Activated T-cell treated with anti-CD3 and anti-CD28 coated beads, Interleukin-2, amount 50 U/mL, for 24 hours (primary cell): ENCODE measurements around the gene MAP1A.
"Not testable (repeated sequence)": the region's sequence is repeated elsewhere in the genome, so short reads cannot be mapped to it uniquely, and the experiment has no call there.

Experiments used
- DNase-seq: peaks from one replicate; pipeline ENCODE4 v3.0.0-alpha.2; 2020
- H3K27ac Mint-ChIP-seq: 2 replicates; pipeline ENCODE4 v1.8.0; 2020; ENCODE audit warnings: mild to moderate bottlenecking, mixed read lengths
- H3K27me3 Mint-ChIP-seq: 2 replicates; pipeline ENCODE4 v1.8.0; 2020; ENCODE audit warnings: mixed read lengths
- H3K36me3 Mint-ChIP-seq: 2 replicates; pipeline ENCODE4 v1.8.0; 2020; ENCODE audit warnings: low read depth, mixed read lengths
- H3K4me1 Mint-ChIP-seq: 2 replicates; pipeline ENCODE4 v1.8.0; 2020; ENCODE audit warnings: low read depth, mixed read lengths
- H3K4me3 Mint-ChIP-seq: 2 replicates; pipeline ENCODE4 v1.8.0; 2020; ENCODE audit warnings: mild to moderate bottlenecking, moderate library complexity, mixed read lengths
- H3K9me3 Mint-ChIP-seq: 2 replicates; pipeline ENCODE4 v1.8.0; 2020; ENCODE audit warnings: mixed read lengths

Gene MAP1A

GRCh38 chr15:43531018-43531670 lies 13.7 kb downstream of the MAP1A start:
- H3K27ac Mint-ChIP-seq = no peak overlapping the region
- no peaks in the 10 kb centered on the region for H3K27me3 Mint-ChIP-seq
- DNase-seq = no peak
- peaks cover 22% of the 10 kb centered on the region for H3K36me3 Mint-ChIP-seq
- H3K9me3 Mint-ChIP-seq = no peaks in the 10 kb centered on the region
- H3K4me3 Mint-ChIP-seq = no peak overlapping the region
- no peaks in the 10 kb centered on the region for H3K4me1 Mint-ChIP-seq

- not testable (repeated sequence) for H3K4me3 Mint-ChIP-seq, H3K27ac Mint-ChIP-seq, H3K27me3 Mint-ChIP-seq, H3K9me3 Mint-ChIP-seq, DNase-seq, H3K4me1 Mint-ChIP-seq
- H3K36me3 Mint-ChIP-seq = peaks cover 22% of the 10 kb centered on the region
These were observed 15.4 kb downstream of the MAP1A start for GRCh38 chr15:43532826-43533225.

GRCh38 chr15:43534897-43535296 lies 17.5 kb downstream of the MAP1A start:
- H3K4me3 Mint-ChIP-seq = no peak overlapping the region
- no peaks in the 10 kb centered on the region for H3K4me1 Mint-ChIP-seq
- H3K36me3 Mint-ChIP-seq = peaks cover 28% of the 10 kb centered on the region
- no peak for DNase-seq
- no peaks in the 10 kb centered on the region for H3K9me3 Mint-ChIP-seq
- H3K27me3 Mint-ChIP-seq = no peaks in the 10 kb centered on the region
- H3K27ac Mint-ChIP-seq = no peak overlapping the region

GRCh38 chr15:43538091-43538490 lies 20.7 kb downstream of the MAP1A start:
- H3K4me3 Mint-ChIP-seq = no peak overlapping the region
- peaks cover 4% of the 10 kb centered on the region for H3K4me1 Mint-ChIP-seq
- no peaks in the 10 kb centered on the region for H3K9me3 Mint-ChIP-seq
- no peak overlapping the region for H3K27ac Mint-ChIP-seq
- H3K27me3 Mint-ChIP-seq = no peaks in the 10 kb centered on the region
- DNase-seq = no peak
- H3K36me3 Mint-ChIP-seq = peaks cover 28% of the 10 kb centered on the region

- Mint-ChIP-seq H3K4me3 (no peak overlapping the region), H3K36me3 (peaks cover 10% of the 10 kb centered on the region), H3K27ac (peak overlapping the region; percentile 5), H3K4me1 (peaks cover 4% of the 10 kb centered on the region), H3K9me3 (no peaks in the 10 kb centered on the region), H3K27me3 (no peaks in the 10 kb centered on the region)
- DNase-seq = no peak
These were observed 24.4 kb downstream of the MAP1A start for GRCh38 chr15:43541785-43542184.

GRCh38 chr15:43544266-43544665 lies 26.9 kb downstream of the MAP1A start:
- H3K9me3 Mint-ChIP-seq = no peaks in the 10 kb centered on the region
- H3K27me3 Mint-ChIP-seq = no peaks in the 10 kb centered on the region
- peaks cover 17% of the 10 kb centered on the region for H3K36me3 Mint-ChIP-seq
- no peak for DNase-seq
- H3K27ac Mint-ChIP-seq = no peak overlapping the region
- no peak overlapping the region for H3K4me3 Mint-ChIP-seq
- peaks cover 4% of the 10 kb centered on the region for H3K4me1 Mint-ChIP-seq

GRCh38 chr15:43545426-43545825 lies 28.0 kb downstream of the MAP1A start:
- H3K4me1 Mint-ChIP-seq = peaks cover 4% of the 10 kb centered on the region
- no peak overlapping the region for H3K4me3 Mint-ChIP-seq
- no peak for DNase-seq
- no peaks in the 10 kb centered on the region for H3K9me3 Mint-ChIP-seq
- H3K36me3 Mint-ChIP-seq = peaks cover 18% of the 10 kb centered on the region
- H3K27ac Mint-ChIP-seq = no peak overlapping the region
- H3K27me3 Mint-ChIP-seq = no peaks in the 10 kb centered on the region

GRCh38 chr15:43547539-43547938 lies 30.1 kb downstream of the MAP1A start:
- no peak for DNase-seq
- Mint-ChIP-seq H3K27ac (no peak overlapping the region), H3K4me1 (no peaks in the 10 kb centered on the region), H3K36me3 (peaks cover 28% of the 10 kb centered on the region), H3K9me3 (no peaks in the 10 kb centered on the region), H3K27me3 (no peaks in the 10 kb centered on the region), H3K4me3 (no peak overlapping the region)

- Mint-ChIP-seq H3K9me3 (no peaks in the 10 kb centered on the region), H3K4me1 (no peaks in the 10 kb centered on the region), H3K27me3 (no peaks in the 10 kb centered on the region), H3K27ac (no peak overlapping the region), H3K4me3 (no peak overlapping the region), H3K36me3 (peaks cover 39% of the 10 kb centered on the region)
- DNase-seq = no peak
These were observed 33.3 kb downstream of the MAP1A start for GRCh38 chr15:43550527-43551363.

- Mint-ChIP-seq H3K27me3 (no peaks in the 10 kb centered on the region), H3K4me1 (no peaks in the 10 kb centered on the region), H3K36me3 (peaks cover 42% of the 10 kb centered on the region), H3K4me3 (no peak overlapping the region), H3K27ac (no peak overlapping the region), H3K9me3 (no peaks in the 10 kb centered on the region)
- DNase-seq = no peak
These were observed 34.8 kb downstream of the MAP1A start for GRCh38 chr15:43552256-43552655.

- Mint-ChIP-seq H3K27ac (no peak overlapping the region), H3K36me3 (peaks cover 41% of the 10 kb centered on the region), H3K4me1 (no peaks in the 10 kb centered on the region), H3K4me3 (no peak overlapping the region), H3K27me3 (no peaks in the 10 kb centered on the region), H3K9me3 (no peaks in the 10 kb centered on the region)
- no peak for DNase-seq
These were observed 35.6 kb downstream of the MAP1A start for GRCh38 chr15:43552986-43553385.

GRCh38 chr15:43562753-43563152 lies 45.3 kb downstream of the MAP1A start:
- peaks cover 14% of the 10 kb centered on the region for H3K36me3 Mint-ChIP-seq
- H3K27me3 Mint-ChIP-seq, H3K9me3 Mint-ChIP-seq, H3K4me1 Mint-ChIP-seq, H3K27ac Mint-ChIP-seq, DNase-seq, H3K4me3 Mint-ChIP-seq: not testable (repeated sequence)

GRCh38 chr15:43563793-43564192 lies 46.4 kb downstream of the MAP1A start:
- not testable (repeated sequence) for H3K27me3 Mint-ChIP-seq, H3K4me1 Mint-ChIP-seq, H3K27ac Mint-ChIP-seq, H3K4me3 Mint-ChIP-seq, H3K9me3 Mint-ChIP-seq, DNase-seq, H3K36me3 Mint-ChIP-seq

- H3K27ac Mint-ChIP-seq, H3K4me1 Mint-ChIP-seq, DNase-seq, H3K27me3 Mint-ChIP-seq, H3K36me3 Mint-ChIP-seq, H3K4me3 Mint-ChIP-seq, H3K9me3 Mint-ChIP-seq: not testable (repeated sequence)
These were observed 49.2 kb downstream of the MAP1A start for GRCh38 chr15:43566615-43567014.

GRCh38 chr15:43574607-43575006 lies 57.2 kb downstream of the MAP1A start:
- not testable (repeated sequence) for H3K9me3 Mint-ChIP-seq, H3K27ac Mint-ChIP-seq, DNase-seq, H3K27me3 Mint-ChIP-seq, H3K4me1 Mint-ChIP-seq, H3K4me3 Mint-ChIP-seq, H3K36me3 Mint-ChIP-seq
